Effector CD4-positive, alpha-beta T cell (primary cell): ENCODE results near the gene TSPAN10.
A peak's percentile ranks its signal among the peaks of the same experiment; 100 is the strongest.
"Not testable (repeated sequence)": the region's sequence is repeated elsewhere in the genome, so short reads cannot be mapped to it uniquely, and the experiment has no call there.

Source experiments
- DNase-seq: peaks from one replicate; pipeline ENCODE4 v3.0.0-alpha.2; 2020

TSPAN10 gene

DNA sequence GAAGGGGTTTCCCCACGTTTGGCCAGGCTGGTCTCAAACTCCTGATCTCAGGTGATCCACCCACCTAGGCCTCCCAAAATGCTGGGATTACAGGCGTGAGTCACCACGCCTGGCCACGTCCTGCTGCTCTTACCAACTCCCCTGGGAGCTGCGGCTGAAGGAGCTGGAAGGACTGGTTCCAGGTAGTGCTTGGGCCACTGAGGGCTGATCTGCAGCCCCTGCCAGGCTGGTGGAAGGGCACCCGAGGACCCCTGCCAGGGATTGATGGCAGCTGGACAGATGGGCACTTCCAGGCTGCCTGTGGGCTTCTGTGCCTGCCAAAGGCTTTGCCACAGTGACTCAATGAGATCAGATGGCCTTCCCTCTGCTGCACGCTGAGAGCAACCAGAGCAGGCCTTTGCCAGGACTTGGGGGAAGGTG is 27.1 kb downstream of the TSPAN10 start:
- no peak for DNase-seq

DNA sequence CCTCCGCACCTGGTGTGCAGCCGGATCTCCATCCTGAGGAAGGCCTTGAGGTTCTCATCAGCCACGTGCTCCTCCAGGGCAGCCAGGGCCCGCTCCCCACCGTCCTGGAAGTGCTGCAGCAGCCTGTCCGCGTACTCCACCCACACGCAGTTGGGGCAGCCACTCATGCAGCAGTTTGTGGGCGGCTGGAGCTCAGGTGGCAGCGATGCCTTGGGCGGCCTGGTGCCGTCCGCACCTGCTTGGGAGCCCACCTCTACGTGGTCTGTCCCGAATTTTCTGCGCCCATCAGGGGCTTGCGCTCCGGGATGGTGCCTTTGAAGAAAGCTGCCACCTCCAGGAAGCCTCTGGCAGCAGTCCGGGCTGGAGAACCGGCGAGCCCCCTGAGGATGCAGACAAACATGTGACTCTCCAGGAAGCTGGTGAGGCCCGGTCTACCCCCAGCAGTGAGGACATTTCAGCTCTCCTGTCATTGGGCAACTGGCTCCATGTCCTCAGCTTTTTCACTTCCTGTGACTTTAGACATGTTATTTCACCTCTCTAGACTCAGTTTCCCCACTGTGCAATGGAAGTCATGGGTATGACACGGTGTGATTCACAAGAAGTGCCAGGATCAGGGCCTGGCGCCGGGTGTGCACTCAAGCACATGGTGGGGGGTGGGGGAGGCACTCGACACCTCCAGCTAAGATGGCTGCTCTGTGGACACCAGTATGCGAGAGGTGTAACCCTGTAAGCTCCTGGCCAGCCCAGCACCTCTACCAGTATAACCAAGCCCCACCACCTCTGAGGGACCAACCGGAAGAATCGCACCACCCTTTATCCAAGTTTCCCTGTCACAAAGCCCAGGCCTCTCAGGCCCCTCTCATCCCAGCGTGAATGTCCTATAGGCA is 28.5 kb downstream of the TSPAN10 start:
- DNase-seq: no peak

DNA sequence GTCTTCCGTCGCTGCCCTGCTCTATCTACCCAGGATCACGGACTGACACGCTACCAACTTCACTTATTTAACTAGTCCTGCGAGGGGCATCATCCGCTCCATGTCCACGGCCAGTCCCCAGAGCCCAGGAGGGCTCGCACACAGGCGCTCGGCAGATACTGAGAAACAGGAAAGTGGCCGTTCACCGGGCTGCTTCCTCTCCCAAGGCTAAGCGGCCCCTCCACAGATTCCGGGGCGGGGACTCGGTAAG is 29.0 kb downstream of the TSPAN10 start:
- no peak for DNase-seq

DNA sequence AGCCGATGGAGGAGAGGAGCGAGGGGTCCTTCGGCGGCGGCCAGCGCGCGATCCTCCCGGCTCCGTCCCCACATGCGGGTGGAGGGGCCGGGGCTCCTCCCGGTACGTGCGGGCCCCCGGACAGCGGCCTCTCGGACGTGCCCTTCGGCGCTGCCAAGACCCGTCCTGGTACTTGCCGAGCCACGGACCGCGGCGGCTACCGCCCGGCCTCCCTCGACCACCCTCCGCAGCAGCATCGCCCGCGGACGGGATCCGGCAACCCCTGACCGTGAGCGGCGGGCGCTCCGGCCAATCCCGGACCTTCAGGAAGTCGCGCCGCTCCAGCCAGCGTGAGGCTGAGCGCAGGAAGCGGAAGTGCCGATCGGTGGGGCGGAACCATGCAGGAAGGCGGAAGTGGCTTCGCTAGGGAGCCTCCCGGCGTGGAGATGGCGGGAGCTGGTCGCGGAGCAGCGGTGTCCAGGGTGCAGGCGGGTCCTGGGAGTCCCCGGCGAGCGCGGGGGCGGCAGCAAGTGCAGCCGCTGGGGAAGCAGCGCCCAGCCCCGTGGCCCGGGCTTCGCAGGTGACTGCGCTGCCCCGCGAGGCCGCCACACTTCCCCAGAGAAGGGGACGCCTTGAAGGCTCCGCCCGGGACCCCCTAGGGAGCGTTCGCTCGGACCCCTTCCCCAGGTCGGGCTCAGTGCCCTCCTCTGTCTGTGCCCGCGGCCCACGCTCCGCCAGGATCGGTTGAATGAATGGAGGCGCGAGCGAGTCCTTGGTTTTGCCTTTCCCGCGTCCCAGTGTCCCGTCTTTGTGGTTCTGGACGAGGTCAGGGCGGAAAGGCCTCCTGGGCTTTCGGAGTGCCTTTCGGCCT is 29.6 kb downstream of the TSPAN10 start, which contains the start of the genes CCDC137 and OXLD1:
CCDC137 (plus strand) TSS at position 396 of the 850 bp plus-strand sequence; CDS start at position 426, 30 bp downstream.
OXLD1 (minus strand) TSS at position 264 of the 850 bp plus-strand sequence; CDS start at position 236, 28 bp downstream.
- peak; percentile 92 for DNase-seq

DNA sequence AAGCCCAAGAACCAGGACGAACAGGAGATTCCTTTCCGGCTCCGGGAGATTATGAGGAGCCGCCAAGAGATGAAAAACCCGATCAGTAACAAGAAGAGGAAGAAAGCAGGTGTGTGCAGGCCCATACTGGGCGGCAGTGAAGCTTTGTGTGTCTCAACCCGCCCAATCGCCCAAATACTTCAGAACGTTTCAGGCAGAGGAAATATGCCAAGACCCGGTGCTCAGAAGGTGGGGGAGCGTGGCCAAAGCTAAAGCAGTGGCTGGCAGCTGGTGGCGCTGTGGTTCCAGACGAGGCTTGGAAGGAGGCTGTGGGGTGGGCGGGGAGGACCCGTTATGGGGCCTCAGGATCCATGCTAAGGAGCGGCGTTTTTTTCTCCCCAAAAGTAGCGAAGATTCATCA is 30.8 kb downstream of the TSPAN10 start:
- DNase-seq: no peak

DNA sequence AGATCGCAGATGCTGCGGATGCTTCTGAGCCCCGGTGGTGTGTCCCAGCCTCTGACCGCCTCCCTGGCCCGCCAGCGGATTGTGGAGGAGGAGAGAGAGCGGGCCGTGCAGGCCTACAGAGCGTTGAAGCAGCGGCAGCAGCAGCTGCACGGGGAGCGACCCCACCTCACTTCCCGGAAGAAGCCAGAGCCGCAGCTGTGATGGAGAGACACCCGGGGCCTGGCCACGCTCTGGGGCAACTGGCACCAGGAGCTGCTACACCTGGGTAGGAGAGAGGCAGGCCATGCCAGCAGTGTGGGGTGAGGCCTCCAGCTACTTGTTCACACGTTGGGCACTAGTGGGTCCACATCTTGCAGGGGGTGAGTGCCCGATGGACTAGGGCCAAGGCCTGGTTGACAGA is 35.5 kb downstream of the TSPAN10 start:
- DNase-seq: no peak

DNA sequence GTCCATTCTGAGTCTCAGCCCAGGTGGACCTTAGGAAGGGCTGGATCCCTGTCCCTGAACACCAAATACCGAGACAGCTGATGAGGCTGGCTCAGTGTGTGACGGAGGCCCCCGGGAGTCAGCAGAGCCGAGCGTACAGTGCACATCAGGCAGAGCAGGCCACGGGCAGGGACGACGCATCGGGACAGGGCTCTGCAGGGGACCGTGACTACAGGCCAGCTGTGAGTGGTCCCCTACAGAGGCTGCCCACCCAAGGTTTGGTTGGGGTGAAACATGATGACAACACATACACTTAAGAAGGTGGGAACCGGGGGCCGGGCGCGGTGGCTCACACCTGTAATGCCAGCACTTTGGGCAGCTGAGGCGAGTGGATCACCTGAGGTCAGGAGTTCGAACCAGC is 36.0 kb downstream of the TSPAN10 start:
- DNase-seq: no peak

DNA sequence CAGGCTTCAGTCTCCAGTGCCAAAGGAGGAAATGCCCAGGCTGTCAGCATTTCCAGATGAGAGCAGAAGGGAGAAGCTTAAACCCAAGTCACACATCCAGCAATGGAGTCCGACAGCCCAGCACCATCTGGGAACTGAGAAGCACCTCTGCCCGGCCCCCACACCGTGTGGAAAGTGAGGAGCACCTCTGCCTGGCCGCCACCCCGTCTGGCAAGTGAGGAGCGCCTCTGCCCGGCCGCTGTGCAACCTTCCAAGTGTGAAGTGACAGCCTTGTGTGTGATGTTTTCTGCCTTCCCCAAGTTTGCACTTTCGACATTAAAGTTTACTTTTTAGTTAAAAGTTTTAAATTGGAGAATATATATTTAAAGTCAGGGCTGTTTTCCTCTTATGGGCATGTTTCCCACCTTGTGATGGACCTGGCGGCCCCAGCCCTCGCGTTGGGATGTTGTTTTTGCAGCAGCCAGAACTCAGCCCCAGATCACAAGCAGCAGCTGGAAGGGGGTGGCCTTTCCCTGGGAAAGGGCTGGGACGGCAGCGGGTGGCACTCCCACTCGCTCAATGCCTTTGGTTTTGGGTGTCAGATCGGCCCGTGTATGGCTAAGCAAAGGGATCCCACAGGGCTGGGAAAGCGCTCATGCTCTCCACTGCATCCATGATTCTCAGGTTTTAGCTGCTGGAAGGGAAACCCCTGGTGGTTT is 36.7 kb downstream of the TSPAN10 start:
- DNase-seq: no peak

DNA sequence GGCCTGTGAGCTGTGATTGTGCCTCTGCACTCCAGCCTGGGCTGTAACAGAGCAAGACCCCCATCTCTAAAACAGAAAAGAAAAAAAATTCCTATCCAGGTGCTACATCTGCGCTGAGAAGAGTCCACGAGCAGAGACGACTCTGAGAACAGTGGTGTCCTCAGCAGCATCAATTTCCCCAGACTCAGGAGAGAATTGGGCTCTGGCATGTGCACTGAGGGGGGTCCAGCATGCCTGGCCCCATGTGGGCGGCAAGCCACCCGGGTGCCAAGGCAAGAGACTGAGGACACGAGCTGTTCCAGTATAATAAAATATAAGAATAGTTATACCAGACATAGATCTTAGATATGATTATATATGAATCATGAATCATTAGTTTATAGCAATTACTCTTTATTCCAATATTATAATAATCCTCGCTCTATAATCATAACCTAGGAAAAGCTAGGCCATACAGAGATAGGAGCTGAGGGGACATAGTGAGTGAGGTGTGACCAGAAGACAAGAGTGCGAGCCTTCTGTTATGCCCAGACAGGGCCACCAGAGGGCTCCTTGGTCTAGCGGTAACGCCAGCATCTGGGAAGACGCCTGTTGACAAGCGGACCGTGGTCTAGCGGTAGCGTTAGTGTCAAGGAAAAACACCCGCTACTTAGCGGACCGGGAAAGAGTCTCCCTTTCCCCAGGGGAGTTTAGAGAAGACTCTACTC is 38.7 kb downstream of the TSPAN10 start:
- not testable (repeated sequence) for DNase-seq

DNA sequence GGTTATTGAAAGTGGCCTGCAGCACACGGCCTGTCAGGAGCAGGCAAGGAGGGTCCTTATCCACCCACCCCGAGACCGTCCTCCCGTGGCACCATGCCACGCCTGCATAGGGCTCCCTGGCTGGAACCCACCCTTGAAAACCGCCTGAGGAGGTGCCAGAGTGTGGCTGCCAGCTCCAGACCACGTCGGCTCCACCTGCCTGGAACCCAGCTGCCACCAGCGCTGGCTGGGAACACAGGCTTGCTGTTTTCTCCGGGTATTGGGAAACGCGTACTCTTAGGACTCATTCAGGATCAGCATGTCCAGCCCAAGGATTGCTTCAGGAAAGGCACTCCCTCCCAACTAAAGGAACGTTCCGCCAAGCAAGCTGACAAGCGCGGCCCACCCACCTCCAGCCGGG is 39.9 kb downstream of the TSPAN10 start:
- no peak for DNase-seq

DNA sequence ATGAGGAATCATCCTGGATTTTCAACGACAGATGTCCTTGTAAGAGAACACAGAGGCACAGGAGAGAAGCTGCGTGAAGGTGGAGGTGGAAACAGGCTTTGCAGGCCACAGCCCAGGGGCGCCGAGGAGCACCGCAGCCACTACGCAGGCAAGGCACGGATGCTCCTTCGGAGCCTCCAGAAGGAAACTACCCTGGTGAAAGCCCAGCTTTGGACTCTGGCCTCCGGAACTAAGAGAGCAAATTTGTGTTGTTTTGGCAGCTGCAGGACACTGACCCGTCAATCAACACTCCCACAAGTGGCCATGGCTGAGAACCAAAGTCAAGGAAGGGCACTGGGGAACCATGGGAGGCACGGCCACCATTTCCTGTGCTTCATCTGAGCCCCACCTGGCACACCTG is 43.2 kb downstream of the TSPAN10 start:
- no peak for DNase-seq

DNA sequence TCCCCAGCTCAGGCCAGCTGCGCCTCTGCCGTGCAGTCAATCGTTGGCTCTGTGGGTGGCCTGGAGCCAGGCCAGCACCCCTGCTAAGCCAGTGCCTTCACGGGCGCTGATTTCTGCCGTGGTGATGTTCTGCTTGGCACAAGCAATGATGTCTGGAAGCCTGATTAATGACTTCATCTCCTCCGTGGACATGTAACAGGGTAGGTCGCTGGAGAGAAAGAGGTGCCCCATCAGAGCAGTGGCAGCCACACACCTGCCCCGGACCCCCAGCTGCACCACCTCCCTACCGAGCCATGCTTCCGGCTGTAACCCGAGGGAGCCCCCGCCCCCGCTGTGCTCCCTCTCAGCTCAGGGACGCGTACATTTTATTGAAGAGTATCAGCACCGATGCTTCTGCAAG is 44.7 kb downstream of the TSPAN10 start:
- no peak for DNase-seq

DNA sequence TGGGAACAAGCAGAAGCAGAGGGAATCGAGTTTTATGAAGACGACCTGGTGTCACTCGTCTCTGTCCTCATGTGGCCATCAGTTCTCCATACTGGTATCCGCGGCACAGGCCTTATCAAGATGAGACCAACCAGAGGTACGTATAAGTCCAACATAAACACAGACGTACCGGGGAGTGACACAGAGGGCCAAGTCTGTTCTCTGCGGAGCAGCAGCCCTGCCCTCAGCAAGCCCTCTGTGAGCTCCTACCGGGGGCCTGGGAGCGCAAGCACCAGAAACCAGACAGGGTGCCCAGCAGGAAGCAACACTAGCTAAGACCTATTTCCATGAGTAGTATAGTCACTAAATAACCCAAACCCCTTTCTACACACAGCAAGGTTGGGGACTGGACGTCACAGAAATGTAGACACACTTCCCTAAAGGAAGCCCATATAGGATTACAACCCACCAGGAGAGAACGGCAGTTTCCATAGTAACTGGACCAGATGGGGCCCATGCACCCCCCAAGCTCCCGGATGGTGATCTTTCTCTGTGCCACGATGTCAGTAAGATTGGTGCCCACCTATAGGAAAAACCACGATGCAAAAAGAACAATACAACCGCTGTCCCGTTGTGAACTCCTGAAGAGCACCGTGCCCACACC is 45.7 kb downstream of the TSPAN10 start:
- no peak for DNase-seq

DNA sequence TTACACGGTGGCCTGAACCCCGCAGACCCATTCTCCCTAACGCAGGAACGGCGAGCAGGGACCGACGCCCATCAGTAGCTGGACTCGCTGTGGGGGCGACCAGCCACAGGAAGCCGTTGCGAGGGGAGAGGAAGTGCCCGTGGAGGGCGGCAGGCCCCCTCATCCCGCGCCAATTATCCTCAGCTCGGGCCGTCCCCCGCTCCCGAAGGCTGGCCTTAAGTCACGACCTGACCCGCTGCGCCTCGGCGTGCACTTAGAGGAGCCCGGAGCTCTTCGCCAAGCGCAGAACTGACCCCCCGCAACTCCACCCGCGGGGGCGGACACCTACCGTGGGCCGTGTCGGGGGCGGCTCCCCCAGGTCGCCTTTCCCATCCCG is 46.2 kb downstream of the TSPAN10 start:
- DNase-seq: no peak

DNA sequence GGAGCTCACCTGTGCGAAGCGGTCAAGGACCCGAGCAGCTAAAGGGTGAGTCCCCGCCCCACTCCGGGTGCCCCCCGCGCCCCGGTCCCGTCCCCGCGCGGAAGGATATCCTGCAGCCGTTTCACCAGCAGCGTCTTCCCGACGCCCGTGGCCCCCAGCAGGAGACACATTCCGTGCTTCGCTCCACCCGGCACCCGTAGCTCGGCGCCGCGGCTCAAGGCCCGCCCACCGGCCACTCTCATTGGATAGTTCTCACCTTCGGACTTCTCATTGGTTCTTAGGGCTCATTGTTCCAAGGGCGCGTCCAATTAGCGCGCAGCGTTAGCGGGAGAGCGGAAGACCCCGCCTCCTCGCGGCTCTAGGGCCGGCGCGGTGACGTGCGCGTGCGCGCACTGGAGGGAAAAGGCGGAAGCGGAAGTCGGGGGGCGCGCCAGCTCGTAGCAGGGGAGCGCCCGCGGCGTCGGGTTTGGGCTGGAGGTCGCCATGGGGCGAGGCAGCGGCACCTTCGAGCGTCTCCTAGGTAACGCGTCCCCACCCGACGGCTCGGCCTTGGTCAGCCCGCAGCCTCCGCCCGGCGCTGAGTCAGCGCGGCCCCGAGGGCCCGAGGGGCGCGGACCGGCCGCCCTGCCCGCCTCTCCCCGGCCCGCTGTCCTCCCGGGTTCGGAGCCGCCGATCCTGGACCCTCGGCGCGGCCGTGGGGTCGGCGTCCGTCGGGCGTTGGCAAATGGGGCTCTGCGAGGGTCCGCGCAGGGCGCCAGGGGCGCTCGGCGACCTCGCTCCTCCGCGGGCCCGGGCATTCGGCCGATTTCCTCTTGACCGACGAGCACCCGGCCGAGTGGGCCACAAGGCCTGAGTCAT is 46.8 kb downstream of the TSPAN10 start, which contains the start of the genes ARL16 and HGS:
ARL16 (minus strand) TSS at position 214 of the 858 bp plus-strand sequence; CDS start at position 170, 44 bp downstream.
HGS (plus strand) TSS at position 428 of the 858 bp plus-strand sequence; CDS start at position 484, 56 bp downstream.
- peak; percentile 95 for DNase-seq

DNA sequence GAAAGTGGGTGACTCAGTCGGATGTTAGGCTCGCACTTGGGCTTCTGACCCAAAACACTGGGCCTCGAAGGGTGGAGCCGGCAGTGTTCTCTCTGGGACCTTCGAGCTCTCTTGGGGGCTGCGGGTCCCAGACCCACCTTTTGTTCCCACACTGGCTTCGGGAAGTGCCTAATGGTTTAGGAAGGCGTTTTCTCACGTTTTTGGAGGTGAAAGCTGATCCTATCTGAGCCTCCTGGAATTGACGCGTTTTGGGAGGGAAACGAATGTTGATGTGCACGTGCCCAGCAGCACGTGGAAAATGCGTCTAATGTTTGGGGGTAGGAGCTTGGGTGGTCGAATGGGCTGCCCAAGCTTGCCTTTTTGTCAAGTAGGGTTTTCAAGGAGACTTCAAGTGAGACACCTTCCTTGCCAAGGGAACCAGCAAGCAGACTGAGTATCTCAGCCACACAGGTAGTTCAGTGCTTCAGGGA is 47.5 kb downstream of the TSPAN10 start:
- no peak for DNase-seq

DNA sequence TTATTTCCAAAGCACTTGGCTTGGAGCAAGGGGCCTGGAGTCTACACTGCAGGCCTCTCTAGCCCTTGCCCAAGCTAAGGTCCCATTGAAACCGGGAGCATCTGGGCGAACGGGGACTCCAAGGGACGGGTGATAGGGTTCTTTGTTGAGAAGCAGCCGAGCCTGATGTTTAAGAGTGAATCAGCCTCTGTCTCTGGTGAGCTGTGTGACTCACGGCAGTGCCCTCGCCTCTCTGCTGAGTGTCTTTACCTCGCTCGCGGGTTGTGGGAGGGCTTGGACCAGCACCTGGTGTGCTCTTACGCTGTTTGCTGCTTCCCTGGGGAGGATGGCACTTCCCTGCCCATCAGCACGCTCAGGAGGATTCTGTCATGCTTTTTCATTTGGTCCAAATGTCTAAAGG is 48.1 kb downstream of the TSPAN10 start:
- DNase-seq: no peak

DNA sequence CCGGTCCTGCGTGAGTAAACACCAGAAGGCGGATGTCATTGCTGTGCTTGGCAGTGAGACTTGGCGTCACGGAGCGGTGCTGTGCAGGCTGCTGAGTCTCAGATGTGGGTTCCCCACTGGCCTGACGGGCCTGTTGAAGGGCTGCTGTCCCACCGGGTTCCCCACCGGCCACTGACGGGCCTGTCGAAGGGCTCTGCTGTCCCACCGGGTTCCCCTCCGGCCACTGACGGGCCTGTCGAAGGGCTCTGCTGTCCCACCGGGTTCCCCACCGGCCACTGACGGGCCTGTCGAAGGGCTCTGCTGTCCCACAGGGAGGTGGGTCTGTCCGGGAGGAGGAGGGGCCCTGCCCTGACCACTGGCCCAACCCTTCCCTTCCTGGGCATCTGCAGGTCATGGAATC is 49.6 kb downstream of the TSPAN10 start:
- DNase-seq: no peak

DNA sequence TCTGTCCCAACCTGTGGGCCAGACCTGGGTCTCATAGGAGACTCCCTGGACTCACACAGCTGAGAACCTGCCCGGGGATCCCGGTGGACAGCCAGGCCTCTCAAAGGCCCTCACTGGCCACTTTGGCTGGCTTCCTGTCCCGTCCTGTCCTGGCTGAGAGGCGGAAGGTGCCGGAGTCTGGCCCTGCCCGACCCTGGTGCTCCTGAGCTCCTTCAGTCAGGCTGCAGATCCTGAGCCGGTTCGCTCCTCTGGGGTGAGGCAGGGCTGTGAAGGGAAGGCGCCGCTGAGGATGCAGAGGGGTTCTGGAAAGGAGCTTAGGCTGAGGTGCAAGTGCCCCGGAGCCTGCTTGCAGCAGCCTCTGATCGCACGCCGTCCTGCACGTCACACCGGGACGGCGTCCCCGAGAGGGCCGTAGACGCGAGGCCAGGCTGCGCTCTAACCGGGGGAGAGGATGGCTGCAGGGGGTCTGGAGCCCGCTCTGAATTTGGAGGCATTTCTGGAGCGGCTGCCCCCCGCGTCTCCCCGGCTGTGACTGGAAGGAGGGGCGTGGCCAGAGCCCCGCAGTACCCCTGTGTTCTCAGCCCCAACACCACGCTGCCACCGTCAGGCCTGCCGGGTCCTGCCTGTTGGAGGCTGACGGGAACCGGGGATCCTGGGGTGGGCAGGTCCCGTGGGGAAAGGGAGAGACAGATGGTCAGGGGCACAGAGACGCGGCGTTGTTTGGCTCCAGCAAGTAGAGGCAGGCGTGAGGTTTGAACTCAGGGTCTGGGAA is 51.0 kb downstream of the TSPAN10 start:
- DNase-seq: no peak

DNA sequence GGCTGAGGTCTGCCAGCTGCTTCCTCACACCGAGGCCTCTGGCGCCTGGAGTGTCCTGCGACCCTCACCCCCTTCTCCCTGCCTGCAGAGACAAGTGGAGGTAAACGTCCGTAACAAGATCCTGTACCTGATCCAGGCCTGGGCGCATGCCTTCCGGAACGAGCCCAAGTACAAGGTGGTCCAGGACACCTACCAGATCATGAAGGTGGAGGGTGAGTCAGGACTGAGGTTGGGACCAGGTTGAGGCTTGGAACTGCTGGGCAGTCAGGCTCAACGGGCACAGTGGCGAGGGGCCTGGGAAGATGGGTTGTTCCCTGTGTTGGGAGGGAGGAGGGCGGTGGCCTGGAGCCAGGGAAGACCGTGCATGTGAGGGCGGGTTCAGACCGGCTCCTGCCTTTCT is 51.6 kb downstream of the TSPAN10 start:
- no peak for DNase-seq
